Smooth muscle cell (in vitro differentiated cells): ENCODE results near the gene GRID2. TPM values are rescaled to one million over a fixed set of nuclear protein-coding genes. Genes with fewer than 3 reads are reported as not detected.

ENCODE experiments used
- DNase-seq: peaks from one replicate; lab custom pipeline; 2025; ENCODE audit not compliant: unreplicated experiment; lab: John Stamatoyannopoulos, UW
- H2AFZ ChIP-seq: fragments of 200-600 bp; sonication (generic); 2 replicates; pipeline ENCODE4 v1.6.0; 2016; ENCODE audit warnings: antibody characterized with exemption, low read depth, mild to moderate bottlenecking
- H3F3A ChIP-seq: fragments of 200-600 bp; sonication (generic); 2 replicates; pipeline ENCODE4 v1.6.0; 2017; ENCODE audit warnings: antibody characterized with exemption, low read depth
- H3K27ac ChIP-seq: fragments of 200-600 bp; sonication (generic); 2 replicates; pipeline ENCODE4 v1.5.1; 2016; ENCODE audit warnings: low read depth, mild to moderate bottlenecking
- H3K27me3 ChIP-seq: fragments of 200-600 bp; sonication (generic); 2 replicates; pipeline ENCODE4 v1.6.1; 2016; ENCODE audit warnings: low read depth, mild to moderate bottlenecking
- H3K36me3 ChIP-seq: fragments of 200-600 bp; sonication (generic); 2 replicates; pipeline ENCODE4 v1.5.1; 2016; ENCODE audit warnings: low read depth
- H3K4me1 ChIP-seq: fragments of 200-600 bp; sonication (generic); 2 replicates; pipeline ENCODE4 v1.5.1; 2016; ENCODE audit warnings: low read depth
- H3K4me2 ChIP-seq: fragments of 200-600 bp; sonication (generic); 2 replicates; pipeline ENCODE4 v1.6.0; 2016; ENCODE audit warnings: mild to moderate bottlenecking
- H3K4me3 ChIP-seq: fragments of 200-600 bp; sonication (generic); 2 replicates; pipeline ENCODE4 v1.5.1; 2016; ENCODE audit warnings: mild to moderate bottlenecking
- H3K79me2 ChIP-seq: fragments of 200-600 bp; sonication (generic); 2 replicates; pipeline ENCODE4 v1.6.0; 2016; ENCODE audit warnings: low read depth, mild to moderate bottlenecking
- H3K9ac ChIP-seq: fragments of 200-600 bp; sonication (generic); 2 replicates; pipeline ENCODE4 v1.6.0; 2016; ENCODE audit warnings: low read depth
- H3K9me3 ChIP-seq: fragments of 200-600 bp; sonication (generic); replicated peaks from 2 replicates; pipeline ENCODE4 v1.5.1; 2016; ENCODE audit warnings: low read depth
- H4K20me1 ChIP-seq: fragments of 200-600 bp; sonication (generic); 2 replicates; pipeline ENCODE4 v1.6.0; 2016; ENCODE audit warnings: low read depth
- CTCF ChIP-seq: fragments of 200-600 bp; sonication (generic); IDR thresholded peaks from 2 replicates; pipeline ENCODE4 v1.5.1; 2017; ENCODE audit warnings: borderline replicate concordance, mild to moderate bottlenecking, antibody characterized with exemption; ENCODE audit not compliant: insufficient read depth, poor library complexity, severe bottlenecking
- WGBS: methylation state at CpG from one replicate; pipeline ENCODE4 v1.1.7; 2016; ENCODE audit warnings: low lambda C conversion rate; 5-methylcytosine and 5-hydroxymethylcytosine counted together
- polyA plus RNA-seq: library from polyadenylated mRNA; unstranded; fragments of >200 nt; fragmentation: Nextera tagmentation; extraction: Ambion mirVana; gene quantifications from 2 replicates; pipeline ENCODE4 v1.2.1, GENCODE V29; 2016
- total RNA-seq: library from RNA; depleted of rRNA; stranded (reverse); fragments of >200 nt; gene quantifications from 2 replicates; pipeline ENCODE4 v1.2.3, GENCODE V29; 2014

The GRID2 gene
- total and polyA plus RNA-seq, 2 experiments from 2014 or later = 1.2 TPM; not detected in 1

DNA sequence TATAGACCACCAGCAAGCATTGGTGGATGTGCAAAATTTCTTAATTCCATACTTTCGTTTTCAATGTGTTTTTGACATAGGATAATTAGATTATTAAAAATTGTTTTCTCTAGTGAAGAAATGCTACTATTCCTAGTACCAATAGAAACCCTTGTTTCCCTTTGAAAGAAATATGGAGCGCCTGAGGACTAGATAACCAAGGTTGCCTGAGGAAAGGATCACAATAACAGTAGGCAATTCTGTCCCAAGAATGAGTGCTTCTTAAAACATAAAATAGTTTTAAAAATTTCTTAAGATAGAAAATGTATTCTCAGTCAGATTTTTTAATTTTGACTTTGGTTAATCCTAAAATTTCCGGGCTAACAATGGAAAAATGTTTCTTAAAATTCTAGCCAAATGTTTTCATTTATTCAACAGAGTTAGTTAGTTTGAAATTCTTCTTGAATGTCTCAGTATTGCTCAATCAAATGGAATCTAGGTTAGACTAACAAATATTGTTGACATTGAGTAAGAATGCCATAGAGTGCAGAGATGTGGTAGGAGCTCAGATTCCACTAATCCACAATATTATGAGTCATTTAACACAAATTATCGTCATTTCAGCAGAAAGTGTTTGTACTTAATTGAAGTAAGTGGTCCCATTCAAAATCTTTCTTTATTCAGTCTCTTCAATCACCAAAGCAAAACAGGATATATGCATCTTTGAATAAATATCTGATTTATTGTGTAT is 666.0 kb downstream of the GRID2 start:
- no peak overlapping the region for H3K9ac ChIP-seq
- H3K27ac ChIP-seq = peak overlapping the region; percentile 86
- TF ChIP-seq CTCF = no peak
- no peak for DNase-seq
- no peaks in the 10 kb centered on the region for H3K9me3 ChIP-seq
- H3K4me2 ChIP-seq = peak overlapping the region; percentile 61
- no peaks in the 10 kb centered on the region for H3K79me2 ChIP-seq
- H4K20me1 ChIP-seq = no peaks in the 10 kb centered on the region
- no peak overlapping the region for H2AFZ ChIP-seq
- no peaks in the 10 kb centered on the region for H3F3A ChIP-seq
- H3K4me3 ChIP-seq = peak overlapping the region; percentile 6
- H3K4me1 ChIP-seq = peaks cover 3% of the 10 kb centered on the region
- H3K27me3 ChIP-seq = no peaks in the 10 kb centered on the region
- no peaks in the 10 kb centered on the region for H3K36me3 ChIP-seq
- WGBS = 64% methylated on average over 4 of the region's 4 CpGs

- Histone ChIP-seq H3K4me2 (peak overlapping the region; percentile 61), H3K36me3 (no peaks in the 10 kb centered on the region), H3K9me3 (no peaks in the 10 kb centered on the region), H3K27me3 (no peaks in the 10 kb centered on the region), H3K4me3 (no peak overlapping the region), H4K20me1 (no peaks in the 10 kb centered on the region), H3K4me1 (peaks cover 3% of the 10 kb centered on the region), H2AFZ (no peak overlapping the region), H3F3A (no peaks in the 10 kb centered on the region), H3K79me2 (no peaks in the 10 kb centered on the region), H3K9ac (no peak overlapping the region), H3K27ac (no peak overlapping the region)
- 50% methylated on average over 1 of the region's 1 CpG for WGBS
- TF ChIP-seq CTCF = no peak
- DNase-seq = no peak
These were observed 667.2 kb downstream of the GRID2 start for GRCh38 chr4:92970996-92971395.

DNA sequence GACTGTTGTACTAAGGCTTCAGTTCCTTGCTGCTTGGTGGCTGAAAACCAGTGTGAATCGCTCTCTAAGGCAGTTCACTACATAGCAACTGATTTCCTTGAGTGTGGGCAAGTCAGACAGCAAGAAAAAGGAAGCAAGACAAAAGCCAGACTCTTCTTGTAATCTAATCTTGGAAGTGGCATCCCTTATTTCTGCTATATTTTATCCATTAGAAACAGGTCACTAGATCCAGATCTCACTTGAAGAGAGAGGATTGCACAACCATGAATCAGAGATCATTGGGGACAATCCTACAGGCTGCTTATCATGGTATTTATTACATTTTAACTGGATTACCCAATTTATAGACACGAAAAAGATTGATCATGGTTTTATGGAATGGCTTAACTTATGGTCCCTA is 684.5 kb downstream of the GRID2 start:
- WGBS = 66% methylated on average over 2 of the region's 2 CpGs
- no peaks in the 10 kb centered on the region for H4K20me1 ChIP-seq
- no peaks in the 10 kb centered on the region for H3K27me3 ChIP-seq
- no peak for DNase-seq
- H3K4me2 ChIP-seq = no peak overlapping the region
- H3K27ac ChIP-seq = no peak overlapping the region
- H3K4me1 ChIP-seq = no peaks in the 10 kb centered on the region
- TF ChIP-seq CTCF = no peak
- no peaks in the 10 kb centered on the region for H3K36me3 ChIP-seq
- H2AFZ ChIP-seq = no peak overlapping the region
- no peaks in the 10 kb centered on the region for H3K79me2 ChIP-seq
- H3F3A ChIP-seq = no peaks in the 10 kb centered on the region
- H3K9me3 ChIP-seq = no peaks in the 10 kb centered on the region
- no peak overlapping the region for H3K4me3 ChIP-seq
- H3K9ac ChIP-seq = no peak overlapping the region

DNA sequence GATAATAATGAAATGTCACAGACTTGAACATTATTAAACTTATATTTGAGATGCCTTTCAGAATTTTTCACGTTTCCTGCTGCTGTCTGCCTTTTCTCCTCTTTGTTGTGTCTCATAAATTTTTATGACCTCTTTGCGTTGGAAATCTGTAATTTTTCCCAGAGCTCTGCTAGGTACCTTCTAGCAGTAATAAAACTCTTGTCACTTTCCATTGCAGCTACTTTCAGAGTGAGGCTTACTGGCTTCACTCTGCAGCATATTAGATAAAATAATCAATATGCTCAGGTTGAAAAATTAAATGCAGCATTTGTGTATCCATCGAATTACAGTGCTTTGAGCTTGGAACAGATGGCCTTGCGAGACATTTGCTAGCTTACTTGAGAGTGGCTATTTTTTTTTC is 689.0 kb downstream of the GRID2 start:
- Histone ChIP-seq H3K4me3 (no peak overlapping the region), H3K79me2 (no peaks in the 10 kb centered on the region), H3K36me3 (no peaks in the 10 kb centered on the region), H3K9me3 (no peaks in the 10 kb centered on the region), H3K9ac (no peak overlapping the region), H3K4me1 (no peaks in the 10 kb centered on the region), H3K27ac (no peak overlapping the region), H3K4me2 (no peak overlapping the region), H2AFZ (no peak overlapping the region), H3K27me3 (no peaks in the 10 kb centered on the region), H3F3A (no peaks in the 10 kb centered on the region), H4K20me1 (no peaks in the 10 kb centered on the region)
- DNase-seq = no peak
- TF ChIP-seq CTCF = no peak
- 64% methylated on average over 4 of the region's 4 CpGs for WGBS
